HepG2 (cell line): Measurements from ENCODE around the gene SLC38A3. TPM values are rescaled to one million over a fixed set of nuclear protein-coding genes. Genes with fewer than 3 reads are reported as not detected.

Experiments
- ARID3A ChIP-seq: IDR thresholded peaks from 2 replicates; pipeline ENCODE4 v1.6.1; 2012; ENCODE audit warnings: low read depth, low read length, improper control_type of control experiment
- ARNTL ChIP-seq: sonication (generic); formaldehyde crosslinking; IDR thresholded peaks from 2 replicates; pipeline ENCODE4 v1.4.0; 2020; ENCODE audit warnings: mild to moderate bottlenecking, missing genetic modification reagents
- ATF7-NPFF ChIP-seq: sonication (generic); formaldehyde crosslinking; IDR thresholded peaks from 2 replicates; pipeline ENCODE4 v1.8.1; 2023; ENCODE audit warnings: mild to moderate bottlenecking, low read depth, missing genetic modification reagents, moderate library complexity
- ATM ChIP-seq: fragments of 450-650 bp; IDR thresholded peaks from 2 replicates; pipeline ENCODE4 v1.7.1; 2017; ENCODE audit warnings: mild to moderate bottlenecking, borderline replicate concordance
- DR1 ChIP-seq: sonication (generic); formaldehyde crosslinking; IDR thresholded peaks from 2 replicates; pipeline ENCODE4 v1.8.0; 2021; ENCODE audit warnings: mild to moderate bottlenecking, missing genetic modification reagents, inconsistent platforms
- ETV6 ChIP-seq: sonication (generic); formaldehyde crosslinking; conservative IDR thresholded peaks from 2 replicates; pipeline ENCODE4 v1.4.0; 2020; ENCODE audit warnings: missing genetic modification reagents
- GABPA ChIP-seq, 2 experiments: IDR thresholded peaks; 2 replicates each; pipeline ENCODE4 v1.6.1; 2011 to 2016; ENCODE audit warnings: low read depth in 2 of 2, low read length in 1 of 2, missing biosample characterization in 1 of 2, missing genetic modification characterization in 1 of 2
- MED1 ChIP-seq: sonication (generic); formaldehyde crosslinking; IDR thresholded peaks from 2 replicates; pipeline ENCODE4 v1.4.0; 2020; ENCODE audit warnings: missing genetic modification reagents
- PRDM15 ChIP-seq: sonication (generic); formaldehyde crosslinking; IDR thresholded peaks from 2 replicates; pipeline ENCODE4 v1.4.0; 2020; ENCODE audit warnings: missing genetic modification reagents
- RNF219 ChIP-seq: sonication (generic); formaldehyde crosslinking; IDR thresholded peaks from 2 replicates; pipeline ENCODE4 v1.5.0; 2020; ENCODE audit warnings: mild to moderate bottlenecking, missing genetic modification reagents
- SATB2 ChIP-seq: sonication (generic); formaldehyde crosslinking; IDR thresholded peaks from 2 replicates; pipeline ENCODE4 v1.5.0; 2020; ENCODE audit warnings: missing genetic modification reagents
- ZFP41 ChIP-seq: sonication (generic); formaldehyde crosslinking; IDR thresholded peaks from 2 replicates; pipeline ENCODE4 v1.4.0; 2020; ENCODE audit warnings: mild to moderate bottlenecking, missing genetic modification reagents, borderline replicate concordance
- ZNF331 ChIP-seq: sonication (generic); formaldehyde crosslinking; IDR thresholded peaks from 2 replicates; pipeline ENCODE4 v1.4.0; 2020; ENCODE audit warnings: missing genetic modification reagents
- ZNF687 ChIP-seq: sonication (generic); formaldehyde crosslinking; IDR thresholded peaks from 2 replicates; pipeline ENCODE4 v1.5.1; 2020; ENCODE audit warnings: mild to moderate bottlenecking, missing genetic modification reagents, moderate library complexity
- polyA plus RNA-seq, 8 experiments: library from polyadenylated mRNA; depleted of rRNA in 3 of 8; stranded (reverse) in 7 of 8; unstranded in 1 of 8; fragments of >200 nt; fragmentation: Illumina TruSeq in 4 of 8; extraction: Trizol in 4 of 8; gene quantifications; 2 replicates each; pipeline versions ENCODE4 v1.2.1 to v1.2.3, GENCODE V29; 2011 to 2016; ENCODE audit warnings: low read depth in 4 of 8, missing spikeins in 1 of 8, mixed read lengths in 1 of 8; ENCODE audit not compliant: insufficient read depth in 1 of 8
- total RNA-seq, 5 experiments: library from RNA; depleted of rRNA; stranded (reverse); fragments of >200 nt; fragmentation: Illumina TruSeq; extraction: Trizol; gene quantifications; 2 replicates each; pipeline ENCODE4 v1.2.3, GENCODE V29; 2016; ENCODE audit warnings: low read depth in 1 of 5

SLC38A3 gene
- total and polyA plus RNA-seq, 2 of the 13 experiments (the other 11 are each of a cell fraction or from before 2014, with no cell fraction given): 29.8 to 164 TPM

GRCh38 chr3:50260027-50260941 is 55.2 kb downstream of the SLC38A3 start (continued):
- no peak for TF ChIP-seq RNF219
- TF ChIP-seq DR1 (CRISPR knock-in tag): 0 out of 2 replicates have a peak, but pooled peaks have one; percentile 58
- no peak; the same call in 1 of the 2 replicates for TF ChIP-seq SATB2
- TF ChIP-seq ATF7-NPFF (CRISPR knock-in tag): peak; percentile 74
- TF ChIP-seq ARNTL (CRISPR knock-in tag): no peak; the same call in 1 of the 2 replicates
- TF ChIP-seq ZNF331 (CRISPR knock-in tag): peak; percentile 30; the same call in 1 of the 2 replicates
- peak; percentile 41; the same call in 1 of the 2 replicates for TF ChIP-seq PRDM15
- no peak for TF ChIP-seq ARID3A
- no peak for TF ChIP-seq ATM
- 0 out of 2 replicates have a peak, but pooled peaks have one; percentile 42 for TF ChIP-seq ETV6 (CRISPR knock-in tag)
- no peak for TF ChIP-seq ZFP41
- peak; percentile 93 for TF ChIP-seq ZNF687 (CRISPR knock-in tag)
- TF ChIP-seq GABPA (IDR thresholded peaks at IDR 0.05; ENCODE audit: low read depth, low read length): no peak
- 0 out of 2 replicates have a peak, but pooled peaks have one; percentile 11 for TF ChIP-seq GABPA (CRISPR knock-in tag; IDR thresholded peaks at IDR 0.05; ENCODE audit: low read depth)
- TF ChIP-seq MED1 (CRISPR knock-in tag): peak; percentile 89
